HUDEP-2 (cell line): Measurements from ENCODE around the gene ANTKMT.

Experiments used
- DNase-seq, 76 experiments: peaks; one replicate each; lab custom pipeline; 2025; ENCODE audit not compliant: unreplicated experiment in 76 of 76; lab: John Stamatoyannopoulos, UW

The ANTKMT gene, protein sequence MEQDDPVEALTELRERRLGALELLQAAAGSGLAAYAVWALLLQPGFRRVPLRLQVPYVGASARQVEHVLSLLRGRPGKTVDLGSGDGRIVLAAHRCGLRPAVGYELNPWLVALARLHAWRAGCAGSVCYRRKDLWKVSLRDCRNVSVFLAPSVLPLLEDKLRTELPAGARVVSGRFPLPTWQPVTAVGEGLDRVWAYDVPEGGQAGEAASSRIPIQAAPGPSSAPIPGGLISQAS

DNA sequence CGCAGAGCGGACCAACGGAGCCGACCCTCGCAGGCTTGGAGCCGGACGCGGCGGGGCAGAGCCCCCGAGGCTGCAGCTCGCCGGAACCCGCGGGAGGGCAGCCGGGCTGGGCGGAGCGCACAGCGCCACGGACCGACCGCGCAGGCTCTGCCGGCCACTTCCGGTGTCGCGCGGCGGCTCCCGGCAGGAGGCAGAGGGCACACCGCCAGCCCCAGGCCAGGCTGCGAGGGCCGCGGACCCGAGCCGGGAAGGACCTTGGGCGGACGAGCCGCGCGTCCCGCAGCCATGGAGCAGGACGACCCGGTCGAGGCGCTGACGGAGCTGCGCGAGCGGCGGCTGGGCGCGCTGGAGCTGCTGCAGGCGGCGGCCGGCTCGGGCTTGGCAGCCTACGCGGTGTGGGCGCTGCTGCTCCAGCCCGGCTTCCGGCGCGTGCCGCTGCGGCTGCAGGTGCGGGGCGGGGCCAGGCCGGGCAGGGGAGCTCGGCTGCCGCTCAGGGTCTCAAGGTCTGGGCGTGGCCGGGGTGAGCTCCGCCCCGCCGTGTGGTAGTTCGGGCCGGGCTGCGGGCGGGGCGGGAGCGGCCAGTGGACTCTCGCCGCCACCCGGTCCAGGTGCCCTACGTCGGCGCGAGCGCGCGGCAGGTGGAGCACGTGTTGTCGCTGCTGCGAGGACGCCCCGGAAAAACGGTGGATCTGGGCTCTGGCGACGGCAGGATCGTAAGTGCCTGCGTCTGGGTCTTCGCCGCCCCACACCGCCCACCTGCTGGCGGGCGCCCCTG lies at the start of gene ANTKMT:
TSS of gene ANTKMT (plus strand) at position 157 of the 775 bp plus-strand sequence. CDS start at position 286, 129 bp downstream.
- peak in 73 of 76 experiments; percentile 43 to 96 (median 82) for DNase-seq

DNA sequence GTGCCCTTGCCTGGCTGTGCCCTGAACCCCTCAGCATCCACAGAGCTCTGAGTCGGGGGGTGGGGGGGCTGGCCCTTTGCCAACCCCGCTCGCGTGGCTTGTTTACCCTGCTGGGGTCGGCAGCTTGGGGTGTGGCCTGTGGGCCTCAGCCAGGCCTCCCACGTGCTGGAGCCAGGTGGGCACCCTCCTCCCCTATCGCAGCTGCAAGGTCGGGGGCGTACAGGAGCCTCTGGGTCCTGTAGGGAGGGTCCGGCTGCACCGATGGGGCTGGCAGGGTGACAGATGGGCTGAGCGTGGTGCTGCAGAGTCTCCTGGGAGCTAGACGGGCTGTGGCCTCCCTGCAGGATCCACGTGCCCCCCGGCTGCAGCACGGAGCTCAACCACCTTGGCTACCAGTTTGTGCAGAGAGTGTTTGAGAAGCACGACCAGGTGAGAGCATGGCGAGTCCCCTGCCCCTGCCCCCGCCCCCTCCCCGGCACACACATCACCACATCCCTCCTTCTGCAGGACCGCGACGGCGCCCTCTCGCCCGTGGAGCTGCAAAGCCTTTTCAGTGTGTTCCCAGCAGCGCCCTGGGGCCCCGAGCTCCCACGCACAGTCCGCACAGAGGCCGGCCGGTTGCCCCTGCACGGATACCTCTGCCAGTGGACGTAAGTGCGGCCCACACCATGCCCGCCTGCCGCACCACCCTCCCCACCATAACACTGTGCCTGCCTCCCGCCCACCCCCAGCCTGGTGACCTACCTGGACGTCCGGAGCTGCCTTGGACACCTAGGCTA lies 49.4 kb upstream of the ANTKMT start:
- DNase-seq: no peak

DNA sequence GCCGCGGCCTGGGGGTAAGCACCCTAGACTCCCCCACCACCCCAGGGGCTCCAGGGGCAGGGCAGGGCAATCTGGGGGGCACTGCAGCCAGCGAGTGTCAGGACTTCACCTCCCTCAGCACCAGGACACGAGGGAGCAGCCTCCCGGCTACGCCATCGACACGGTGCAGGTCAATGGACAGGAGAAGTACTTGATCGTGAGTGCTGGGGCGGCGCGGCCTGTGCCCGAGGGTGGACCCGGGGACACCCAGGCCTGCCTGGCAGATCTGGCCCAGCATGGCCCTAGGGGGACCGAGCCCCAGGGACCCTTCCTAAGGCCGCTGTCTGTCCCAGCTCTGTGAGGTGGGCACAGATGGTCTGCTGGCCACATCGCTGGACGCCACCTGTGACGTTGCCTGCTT lies 48.6 kb upstream of the ANTKMT start:
- DNase-seq: no peak

DNA sequence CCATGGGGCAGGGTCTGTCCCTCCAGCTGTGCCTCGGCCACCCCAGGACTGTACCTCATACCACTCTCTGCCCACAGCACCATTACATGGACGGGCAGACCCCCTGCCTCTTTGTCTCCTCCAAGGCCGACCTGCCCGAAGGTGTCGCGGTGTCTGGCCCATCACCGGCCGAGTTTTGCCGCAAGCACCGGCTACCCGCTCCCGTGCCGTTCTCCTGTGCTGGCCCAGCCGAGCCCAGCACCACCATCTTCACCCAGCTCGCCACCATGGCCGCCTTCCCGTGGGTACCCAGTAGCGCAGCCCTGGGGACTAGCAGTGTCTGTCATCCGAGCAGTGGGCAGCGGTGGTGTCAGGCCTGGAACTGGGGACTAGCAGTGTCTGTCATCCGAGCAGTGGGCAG lies 48.1 kb upstream of the ANTKMT start:
- no peak for DNase-seq

DNA sequence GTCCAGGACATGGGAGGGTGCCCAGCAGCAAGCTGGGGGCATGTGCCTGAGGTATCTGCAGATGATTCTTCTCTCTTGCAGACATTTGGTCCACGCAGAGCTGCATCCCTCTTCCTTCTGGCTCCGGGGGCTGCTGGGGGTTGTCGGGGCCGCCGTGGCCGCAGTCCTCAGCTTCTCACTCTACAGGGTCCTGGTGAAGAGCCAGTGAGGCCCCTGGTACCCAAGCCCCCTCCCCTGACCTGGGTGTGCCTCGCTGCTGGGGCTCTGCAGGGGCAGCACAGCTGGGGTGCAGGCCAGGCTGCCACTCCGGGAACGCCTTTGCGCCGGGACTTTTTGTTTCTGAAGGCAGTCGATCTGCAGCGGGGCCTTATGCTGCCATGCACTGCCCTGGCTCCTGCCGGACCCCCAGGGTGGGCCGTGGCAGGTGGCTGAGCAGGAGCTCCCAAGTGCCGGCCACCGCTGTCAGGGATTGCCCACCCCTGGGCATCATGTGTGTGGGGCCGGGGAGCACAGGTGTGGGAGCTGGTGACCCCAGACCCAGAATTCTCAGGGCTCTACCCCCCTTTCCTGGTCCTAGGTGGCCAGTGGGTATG lies 47.5 kb upstream of the ANTKMT start:
- no peak for DNase-seq

DNA sequence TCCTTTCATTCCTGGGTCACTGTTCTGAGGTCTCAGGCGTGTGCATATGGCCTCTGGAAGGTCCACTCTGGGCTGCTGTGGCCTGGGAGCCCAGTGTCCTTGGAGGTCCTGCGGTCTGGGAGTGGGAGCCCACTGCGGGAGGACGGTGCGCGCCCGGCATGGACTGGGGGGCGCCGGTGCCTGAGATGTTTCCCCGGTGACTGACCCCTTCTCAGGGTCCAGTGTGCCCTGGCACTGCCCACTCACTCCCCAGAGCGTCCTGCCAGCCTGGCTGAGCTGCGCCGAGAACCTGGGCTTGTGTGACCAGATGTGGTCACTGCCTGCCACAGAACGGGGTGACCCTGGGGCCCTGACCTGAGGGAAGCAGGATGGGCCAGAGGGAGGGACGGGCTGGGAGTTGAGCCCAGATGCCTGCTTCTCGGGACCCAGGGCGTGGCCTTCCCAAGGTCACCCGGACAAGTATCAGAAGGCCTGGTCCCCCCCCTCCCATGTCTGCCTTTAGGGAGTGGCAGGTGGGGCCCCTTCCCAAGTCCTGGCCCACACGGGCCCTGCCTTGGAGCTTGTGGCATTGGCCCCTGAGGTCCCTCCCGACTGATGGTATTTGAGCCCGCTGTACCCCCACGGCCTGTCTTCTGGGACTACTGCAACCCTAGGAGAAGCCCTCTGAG lies 46.6 kb upstream of the ANTKMT start:
- DNase-seq: no peak

DNA sequence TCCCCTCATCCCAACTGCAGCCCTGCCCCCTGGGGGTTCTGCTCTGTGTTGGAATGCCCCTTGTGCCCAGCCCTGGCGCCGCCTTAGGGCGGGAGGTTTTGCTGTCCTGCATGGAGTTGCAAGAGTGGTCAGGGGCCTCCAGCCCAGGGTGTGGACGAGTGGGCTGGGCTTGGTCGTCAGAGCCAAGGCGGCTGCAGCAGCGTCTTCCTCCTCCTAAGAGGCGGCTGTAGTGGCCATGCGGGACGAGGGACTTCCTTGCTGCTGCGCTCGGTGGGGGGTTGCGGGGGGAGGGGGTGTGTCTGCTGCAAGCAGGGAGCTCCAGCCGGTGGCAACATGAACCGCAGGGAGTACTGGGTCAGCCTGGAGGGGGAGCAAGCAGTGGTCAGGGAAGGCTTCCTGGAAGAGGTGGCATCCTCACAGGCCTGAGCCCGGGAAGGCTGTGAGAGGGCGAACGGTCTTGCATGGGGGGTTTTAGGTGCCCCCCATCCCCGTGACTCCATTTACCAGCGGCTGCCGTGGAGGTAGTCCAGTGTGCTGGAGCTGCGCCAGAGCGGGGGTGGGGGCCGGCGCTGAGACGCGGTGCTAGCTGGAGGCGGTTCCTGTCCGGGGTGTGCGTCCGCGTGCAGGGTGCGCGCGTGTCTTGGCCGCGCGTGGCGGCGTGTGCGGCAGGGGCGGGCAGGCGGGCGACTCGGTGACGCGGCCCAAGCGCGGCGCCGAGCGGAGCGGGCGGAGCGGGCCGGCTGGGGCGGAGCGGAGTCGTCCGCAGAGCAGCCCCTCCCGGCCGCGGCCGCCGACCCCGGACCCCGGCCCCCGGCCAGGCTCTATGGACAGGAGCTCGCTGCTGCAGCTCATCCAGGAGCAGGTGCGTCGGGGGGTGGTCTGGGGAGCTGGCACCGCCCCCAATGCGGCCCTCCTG lies 45.7 kb upstream of the ANTKMT start, which contains the start of gene RHBDL1:
TSS of gene RHBDL1 (plus strand) at position 704 of the 916 bp plus-strand sequence. CDS start at position 824, 120 bp downstream.
- peak in 8 of 76 experiments; percentile 10 to 43 (median 24) for DNase-seq

DNA sequence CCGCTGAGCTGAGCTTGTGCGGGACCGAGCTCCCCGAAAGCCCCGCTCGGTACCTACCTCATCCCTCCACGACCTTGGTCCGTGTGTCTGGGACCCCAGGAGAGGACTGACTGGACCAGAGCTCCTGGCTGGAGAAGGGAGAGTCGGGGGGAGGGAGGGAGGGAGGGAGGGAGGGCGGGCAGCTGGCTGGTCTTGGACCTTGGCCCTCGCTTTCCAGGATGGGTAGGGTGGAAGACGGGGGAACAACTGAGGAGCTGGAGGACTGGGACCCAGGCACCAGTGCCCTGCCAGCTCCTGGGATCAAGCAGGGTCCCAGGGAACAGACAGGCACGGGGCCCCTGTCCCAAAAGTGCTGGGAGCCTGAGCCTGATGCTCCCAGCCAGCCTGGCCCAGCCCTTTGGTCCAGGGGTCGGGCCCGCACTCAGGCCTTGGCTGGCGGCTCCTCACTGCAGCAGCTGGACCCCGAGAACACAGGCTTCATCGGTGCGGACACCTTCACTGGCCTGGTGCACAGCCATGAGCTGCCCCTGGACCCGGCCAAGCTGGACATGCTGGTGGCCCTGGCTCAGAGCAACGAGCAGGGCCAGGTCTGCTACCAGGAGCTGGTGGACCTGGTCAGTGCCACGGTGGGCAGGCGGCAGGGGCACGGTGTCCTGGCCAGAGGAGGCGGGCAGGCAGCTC lies 44.9 kb upstream of the ANTKMT start:
- no peak for DNase-seq

DNA sequence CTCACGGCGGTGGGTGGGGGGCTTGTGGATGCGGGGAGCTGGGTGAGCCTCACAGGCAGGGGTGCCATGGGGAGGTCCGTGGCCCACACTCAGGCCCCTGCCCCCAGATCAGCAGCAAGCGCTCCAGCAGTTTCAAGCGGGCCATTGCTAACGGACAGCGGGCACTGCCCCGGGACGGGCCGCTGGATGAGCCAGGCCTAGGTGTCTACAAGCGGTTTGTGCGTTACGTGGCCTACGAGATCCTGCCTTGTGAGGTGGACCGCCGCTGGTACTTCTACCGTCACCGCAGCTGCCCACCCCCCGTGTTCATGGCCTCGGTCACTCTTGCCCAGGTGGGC lies 44.4 kb upstream of the ANTKMT start:
- no peak for DNase-seq

DNA sequence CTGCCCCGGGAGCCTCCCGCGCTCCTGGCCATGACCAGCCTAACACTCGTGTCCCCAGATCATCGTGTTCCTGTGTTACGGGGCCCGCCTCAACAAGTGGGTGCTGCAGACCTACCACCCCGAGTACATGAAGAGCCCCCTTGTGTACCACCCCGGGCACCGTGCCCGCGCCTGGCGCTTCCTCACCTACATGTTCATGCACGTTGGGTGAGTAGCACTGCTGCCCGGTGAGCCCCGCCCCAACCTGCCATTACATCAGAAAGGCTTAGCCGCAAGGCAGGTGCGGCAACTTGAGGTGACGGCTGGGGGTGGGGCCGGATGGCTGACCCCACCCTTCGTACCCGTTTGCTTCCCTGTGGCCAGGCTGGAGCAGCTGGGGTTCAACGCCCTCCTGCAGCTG lies 44.0 kb upstream of the ANTKMT start:
- no peak for DNase-seq

DNA sequence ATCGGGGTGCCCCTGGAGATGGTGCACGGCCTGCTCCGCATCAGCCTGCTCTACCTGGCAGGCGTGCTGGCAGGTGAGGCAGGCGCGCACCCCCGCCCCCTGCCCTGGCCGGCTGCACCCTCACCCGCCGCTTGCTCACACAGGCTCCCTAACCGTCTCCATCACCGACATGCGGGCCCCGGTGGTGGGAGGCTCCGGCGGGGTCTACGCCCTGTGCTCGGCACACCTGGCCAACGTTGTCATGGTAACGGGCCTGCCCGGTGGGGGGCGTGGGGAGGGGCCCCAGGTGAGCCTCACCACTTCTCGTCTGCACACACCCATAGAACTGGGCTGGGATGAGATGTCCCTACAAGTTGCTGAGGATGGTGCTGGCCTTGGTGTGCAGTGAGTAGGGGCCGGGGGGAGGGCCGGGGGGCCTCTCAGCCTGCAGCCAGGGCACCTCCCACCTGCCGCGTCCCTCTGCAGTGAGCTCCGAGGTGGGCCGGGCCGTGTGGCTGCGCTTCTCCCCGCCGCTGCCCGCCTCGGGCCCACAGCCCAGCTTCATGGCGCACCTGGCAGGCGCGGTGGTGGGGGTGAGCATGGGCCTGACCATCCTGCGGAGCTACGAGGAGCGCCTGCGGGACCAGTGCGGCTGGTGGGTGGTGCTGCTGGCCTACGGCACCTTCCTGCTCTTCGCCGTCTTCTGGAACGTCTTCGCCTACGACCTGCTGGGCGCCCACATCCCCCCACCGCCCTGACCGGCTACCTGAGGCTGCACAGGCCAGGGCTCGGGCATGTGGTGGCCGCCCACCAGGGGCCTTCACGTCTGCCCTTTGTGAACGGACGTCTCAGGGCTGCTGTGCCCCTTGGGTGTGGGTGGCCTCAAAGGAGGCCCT lies 43.4 kb upstream of the ANTKMT start:
- DNase-seq: no peak

DNA sequence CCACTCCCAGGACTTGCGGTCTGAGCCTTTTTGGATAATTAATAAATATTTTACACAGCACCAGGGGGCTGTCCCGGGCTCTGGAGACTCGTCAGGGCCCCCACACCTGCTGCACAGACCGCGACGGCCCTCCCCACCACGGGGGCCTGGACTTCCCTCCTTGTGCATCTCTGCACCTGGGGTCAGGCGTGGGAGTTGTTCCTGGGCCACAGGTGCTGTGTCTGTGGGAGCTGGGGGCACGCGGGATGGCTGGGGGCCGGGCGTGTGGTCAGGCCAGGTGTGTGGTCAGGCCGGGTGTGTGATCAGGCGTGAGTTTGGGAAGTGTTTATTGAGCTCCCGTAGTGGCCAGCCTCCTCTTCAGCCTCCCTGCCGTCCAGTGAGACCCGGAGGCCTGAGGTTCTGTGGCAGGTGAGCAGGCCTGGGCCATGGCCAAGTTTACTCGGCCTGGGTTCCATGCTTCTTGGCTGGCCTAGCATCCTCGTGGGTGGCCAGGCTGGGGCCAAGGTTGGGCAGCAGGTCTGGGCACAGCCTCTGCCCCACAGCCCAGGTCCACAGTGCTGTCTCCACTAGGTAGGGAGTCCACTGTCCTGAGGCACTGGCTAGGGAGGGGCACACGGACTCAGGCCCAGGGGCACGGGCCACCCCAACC lies 42.6 kb upstream of the ANTKMT start:
- DNase-seq: no peak

DNA sequence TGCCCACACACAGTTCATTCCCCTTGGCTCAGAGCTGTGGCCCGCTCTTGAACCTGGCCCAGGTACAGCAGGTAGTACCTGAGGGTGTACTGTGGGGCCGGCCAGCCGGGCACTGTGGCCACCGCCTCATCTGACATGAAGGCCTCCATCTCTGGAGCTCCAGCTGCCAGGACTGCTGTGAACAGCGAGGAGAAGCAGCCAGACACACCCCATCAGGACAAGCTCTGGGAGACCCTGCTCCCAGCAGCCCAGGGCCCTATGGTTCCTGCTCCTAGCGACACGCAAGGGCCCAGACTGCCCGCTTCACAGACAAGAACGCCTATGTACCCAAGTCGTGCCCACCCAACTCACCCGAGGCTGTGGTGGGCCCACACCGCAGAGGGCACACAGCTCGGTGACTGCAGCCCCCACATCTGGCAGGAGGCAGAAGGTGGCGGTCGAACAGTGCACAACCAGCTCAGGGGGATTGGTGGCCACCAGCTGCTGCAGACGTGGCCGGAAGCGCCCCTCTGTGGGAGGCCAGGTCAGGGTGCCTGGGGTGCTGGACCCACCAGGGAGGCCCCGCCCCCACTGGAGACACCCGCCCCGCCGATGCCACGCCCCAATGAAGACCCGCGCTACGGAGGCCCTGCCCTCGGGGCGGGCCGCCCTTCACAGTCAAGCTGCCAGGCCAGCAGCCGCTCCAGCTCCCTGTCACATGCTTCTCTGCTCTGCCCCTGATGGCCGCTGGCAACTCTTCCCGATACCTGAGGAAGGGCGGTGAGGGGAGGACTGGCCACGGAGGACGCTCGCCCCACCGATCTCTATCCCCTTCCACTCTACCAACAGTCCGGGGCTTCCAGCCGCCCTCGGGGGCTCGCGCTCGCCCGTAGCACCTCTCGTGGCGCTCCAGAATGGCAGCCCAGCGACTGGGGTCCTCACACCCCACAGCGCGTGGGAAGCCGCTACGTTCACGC lies 41.8 kb upstream of the ANTKMT start:
- peak in 69 of 76 experiments; percentile 10 to 80 (median 63) for DNase-seq

DNA sequence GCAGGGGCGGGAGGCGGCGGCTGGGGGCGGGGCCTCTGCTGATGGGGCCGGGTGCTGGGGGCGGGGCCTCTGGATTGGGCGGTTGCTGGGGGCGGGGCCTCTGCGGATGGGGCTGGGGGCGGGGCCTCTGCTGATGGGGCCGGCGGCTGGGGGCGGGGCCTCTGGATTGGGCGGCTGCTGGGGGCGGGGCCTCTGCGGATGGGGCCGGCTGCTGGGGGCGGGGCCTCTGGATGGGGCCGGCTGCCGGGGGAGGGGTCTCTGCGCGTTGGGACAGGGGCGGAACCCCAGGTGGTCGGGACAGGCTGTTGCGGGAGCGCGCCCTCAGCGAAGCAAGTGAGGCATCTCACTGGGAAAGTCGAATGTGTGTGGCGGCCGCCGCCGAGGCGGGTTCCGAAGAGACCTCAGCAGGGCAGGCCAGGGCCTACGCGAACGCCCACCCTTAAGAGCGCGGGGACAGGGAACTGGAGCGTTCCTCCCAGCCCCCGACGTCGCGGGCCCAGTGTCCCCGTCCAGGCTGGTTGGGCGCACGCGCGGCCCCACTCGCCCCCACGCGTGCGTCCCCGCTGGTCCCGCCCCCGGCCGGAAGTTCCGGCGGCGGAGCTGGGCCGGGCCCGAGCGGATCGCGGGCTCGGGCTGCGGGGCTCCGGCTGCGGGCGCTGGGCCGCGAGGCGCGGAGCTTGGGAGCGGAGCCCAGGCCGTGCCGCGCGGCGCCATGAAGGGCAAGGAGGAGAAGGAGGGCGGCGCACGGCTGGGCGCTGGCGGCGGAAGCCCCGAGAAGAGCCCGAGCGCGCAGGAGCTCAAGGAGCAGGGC lies 40.9 kb upstream of the ANTKMT start, which contains the start of gene STUB1:
TSS of gene STUB1 (plus strand) at position 597 of the 811 bp plus-strand sequence. CDS start at position 713, 116 bp downstream.
- peak in 72 of 76 experiments; percentile 19 to 97 (median 86) for DNase-seq

DNA sequence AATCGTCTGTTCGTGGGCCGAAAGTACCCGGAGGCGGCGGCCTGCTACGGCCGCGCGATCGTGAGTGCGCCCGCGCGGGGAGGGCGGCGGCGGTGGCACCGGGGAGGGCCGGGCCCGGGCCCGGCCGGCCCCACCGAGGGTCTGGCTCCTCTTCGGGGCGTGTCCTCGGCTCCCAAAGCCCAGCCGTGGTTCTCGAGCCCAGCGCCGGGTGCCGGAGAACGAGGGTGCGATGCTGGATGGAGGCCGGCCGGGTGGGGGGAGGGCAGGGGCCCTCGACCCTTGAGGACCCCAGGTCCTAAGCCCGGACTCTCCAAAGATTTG lies 40.4 kb upstream of the ANTKMT start:
- no peak for DNase-seq
